Measurements from ENCODE around the gene PDXK. TPM values are rescaled to one million over a fixed set of nuclear protein-coding genes. Genes with fewer than 3 reads are reported as not detected.

PDXK gene
- polyA plus RNA-seq, 1 donor from 2014 or later = 22.8 TPM

- Histone ChIP-seq H3K9ac (ENCODE audit: low read length) (no peak overlapping the region), H3K9me3 (ENCODE audit: low read length) (no peaks in the 10 kb centered on the region), H3K79me2 (replicated peaks; ENCODE audit: insufficient read depth, low read length) (no peaks in the 10 kb centered on the region), H3F3A (ENCODE audit: insufficient read depth, low read length, poor library complexity, severe bottlenecking) (no peaks in the 10 kb centered on the region), H3K27me3 (ENCODE audit: insufficient read depth, low read depth, low read length) (no peaks in the 10 kb centered on the region), H3K4me3 (ENCODE audit: low read length) (no peak overlapping the region), H3K36me3 (ENCODE audit: insufficient read depth, low read length) (peaks cover 11% of the 10 kb centered on the region), H2AFZ (ENCODE audit: low read depth, low read length) (no peak overlapping the region), H4K20me1 (ENCODE audit: insufficient read depth) (no peaks in the 10 kb centered on the region), H3K27ac (ENCODE audit: low read length) (no peak overlapping the region), H3K4me2 (ENCODE audit: low read length) (no peak overlapping the region), H3K9me2 (ENCODE audit: insufficient read depth, low read length) (no peaks in the 10 kb centered on the region)
- TF ChIP-seq RAD21 (conservative IDR thresholded peaks at IDR 0.05) (no peak), EP300 (conservative IDR thresholded peaks at IDR 0.05; ENCODE audit: poor library complexity, severe bottlenecking) (no peak), SMC3 (conservative IDR thresholded peaks at IDR 0.05; ENCODE audit: poor library complexity) (no peak), EZH2 (IDR thresholded peaks at IDR 0.05; ENCODE audit: borderline replicate concordance, insufficient read depth, low read length, poor library complexity, severe bottlenecking) (no peak), TAF1 (IDR thresholded peaks at IDR 0.05; ENCODE audit: low read depth) (no peak), MXI1 (conservative IDR thresholded peaks at IDR 0.05; ENCODE audit: poor library complexity, severe bottlenecking) (no peak)
- TF ChIP-seq, protein P1, sequence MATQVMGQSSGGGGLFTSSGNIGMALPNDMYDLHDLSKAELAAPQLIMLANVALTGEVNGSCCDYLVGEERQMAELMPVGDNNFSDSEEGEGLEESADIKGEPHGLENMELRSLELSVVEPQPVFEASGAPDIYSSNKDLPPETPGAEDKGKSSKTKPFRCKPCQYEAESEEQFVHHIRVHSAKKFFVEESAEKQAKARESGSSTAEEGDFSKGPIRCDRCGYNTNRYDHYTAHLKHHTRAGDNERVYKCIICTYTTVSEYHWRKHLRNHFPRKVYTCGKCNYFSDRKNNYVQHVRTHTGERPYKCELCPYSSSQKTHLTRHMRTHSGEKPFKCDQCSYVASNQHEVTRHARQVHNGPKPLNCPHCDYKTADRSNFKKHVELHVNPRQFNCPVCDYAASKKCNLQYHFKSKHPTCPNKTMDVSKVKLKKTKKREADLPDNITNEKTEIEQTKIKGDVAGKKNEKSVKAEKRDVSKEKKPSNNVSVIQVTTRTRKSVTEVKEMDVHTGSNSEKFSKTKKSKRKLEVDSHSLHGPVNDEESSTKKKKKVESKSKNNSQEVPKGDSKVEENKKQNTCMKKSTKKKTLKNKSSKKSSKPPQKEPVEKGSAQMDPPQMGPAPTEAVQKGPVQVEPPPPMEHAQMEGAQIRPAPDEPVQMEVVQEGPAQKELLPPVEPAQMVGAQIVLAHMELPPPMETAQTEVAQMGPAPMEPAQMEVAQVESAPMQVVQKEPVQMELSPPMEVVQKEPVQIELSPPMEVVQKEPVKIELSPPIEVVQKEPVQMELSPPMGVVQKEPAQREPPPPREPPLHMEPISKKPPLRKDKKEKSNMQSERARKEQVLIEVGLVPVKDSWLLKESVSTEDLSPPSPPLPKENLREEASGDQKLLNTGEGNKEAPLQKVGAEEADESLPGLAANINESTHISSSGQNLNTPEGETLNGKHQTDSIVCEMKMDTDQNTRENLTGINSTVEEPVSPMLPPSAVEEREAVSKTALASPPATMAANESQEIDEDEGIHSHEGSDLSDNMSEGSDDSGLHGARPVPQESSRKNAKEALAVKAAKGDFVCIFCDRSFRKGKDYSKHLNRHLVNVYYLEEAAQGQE (IDR thresholded peaks at IDR 0.05; ENCODE audit: borderline replicate concordance) = no peak
Measured at GRCh38 chr21:43675871-43676270, 43.1 kb upstream of the PDXK start.

GRCh38 chr21:43676391-43676790 is 42.5 kb upstream of the PDXK start:
- peaks cover 11% of the 10 kb centered on the region for H3K36me3 ChIP-seq (ENCODE audit: insufficient read depth, low read length)
- H4K20me1 ChIP-seq (ENCODE audit: insufficient read depth) = no peaks in the 10 kb centered on the region
- H3K79me2 ChIP-seq (replicated peaks; ENCODE audit: insufficient read depth, low read length) = no peaks in the 10 kb centered on the region
- H3K27me3 ChIP-seq (ENCODE audit: insufficient read depth, low read depth, low read length) = no peaks in the 10 kb centered on the region
- H3K9ac ChIP-seq (ENCODE audit: low read length) = no peak overlapping the region
- no peak overlapping the region for H3K27ac ChIP-seq (ENCODE audit: low read length)
- no peak overlapping the region for H2AFZ ChIP-seq (ENCODE audit: low read depth, low read length)
- no peaks in the 10 kb centered on the region for H3K9me3 ChIP-seq (ENCODE audit: low read length)
- H3K4me3 ChIP-seq (ENCODE audit: low read length) = no peak overlapping the region
- no peaks in the 10 kb centered on the region for H3K9me2 ChIP-seq (ENCODE audit: insufficient read depth, low read length)
- no peaks in the 10 kb centered on the region for H3F3A ChIP-seq (ENCODE audit: insufficient read depth, low read length, poor library complexity, severe bottlenecking)
- TF ChIP-seq POLR2AphosphoS5 (IDR thresholded peaks at IDR 0.05) (no peak), RAD21 (conservative IDR thresholded peaks at IDR 0.05) (no peak), CTCF (IDR thresholded peaks at IDR 0.05; ENCODE audit: poor library complexity, severe bottlenecking) (no peak), MXI1 (conservative IDR thresholded peaks at IDR 0.05; ENCODE audit: poor library complexity, severe bottlenecking) (no peak), TAF1 (IDR thresholded peaks at IDR 0.05; ENCODE audit: low read depth) (no peak), SMC3 (conservative IDR thresholded peaks at IDR 0.05; ENCODE audit: poor library complexity) (no peak), EP300 (conservative IDR thresholded peaks at IDR 0.05; ENCODE audit: poor library complexity, severe bottlenecking) (no peak), EZH2 (IDR thresholded peaks at IDR 0.05; ENCODE audit: borderline replicate concordance, insufficient read depth, low read length, poor library complexity, severe bottlenecking) (no peak)
- TF ChIP-seq, protein P1 (IDR thresholded peaks at IDR 0.05; ENCODE audit: borderline replicate concordance) = no peak
- H3K4me2 ChIP-seq (ENCODE audit: low read length) = no peak overlapping the region
